Activated CD4-positive, alpha-beta T cell treated with anti-CD3 and anti-CD28 coated beads, Interleukin-2, amount 50 U/mL, for 1 hour (primary cell): Measurements from ENCODE around the gene CNMD.

Experiments used
- DNase-seq: peaks from one replicate; pipeline ENCODE4 v3.0.0-alpha.2; 2020

CNMD gene

GRCh38 chr13:52673465-52673864 lies 66.2 kb downstream of the CNMD start:
- no peak for DNase-seq

- no peak for DNase-seq
These were observed 68.9 kb downstream of the CNMD start for GRCh38 chr13:52670726-52671125.

- no peak for DNase-seq
These were observed 69.9 kb downstream of the CNMD start for GRCh38 chr13:52669677-52670076.

GRCh38 chr13:52665325-52665724 lies 74.3 kb downstream of the CNMD start:
- no peak for DNase-seq

- no peak for DNase-seq
These were observed 75.3 kb downstream of the CNMD start for GRCh38 chr13:52664272-52664671.

GRCh38 chr13:52659340-52659739 lies 80.3 kb downstream of the CNMD start:
- DNase-seq, result no peak
